Muscle of leg (tissue), 11 donors: ENCODE results near the gene SAMHD1. TPM values are rescaled to one million over a fixed set of nuclear protein-coding genes. Genes with fewer than 3 reads are reported as not detected.
"Not testable (repeated sequence)": the region's sequence is repeated elsewhere in the genome, so short reads cannot be mapped to it uniquely, and the experiment has no call there.

Experiments used
- DNase-seq: peaks from one replicate; pipeline ENCODE4 v3.0.0; 2013
- H3K27ac ChIP-seq: one replicate; pipeline ENCODE4 v1.5.1; 2013; ENCODE audit warnings: mild to moderate bottlenecking, low read length, control low read depth
- H3K27me3 ChIP-seq: one replicate; pipeline ENCODE4 v1.6.1; 2013; ENCODE audit warnings: low read length; ENCODE audit not compliant: control insufficient read depth, insufficient read depth
- H3K36me3 ChIP-seq: one replicate; pipeline ENCODE4 v1.6.1; 2013; ENCODE audit warnings: low read length; ENCODE audit not compliant: control insufficient read depth, insufficient read depth
- H3K4me1 ChIP-seq: one replicate; pipeline ENCODE4 v1.6.1; 2013; ENCODE audit warnings: low read length; ENCODE audit not compliant: control insufficient read depth, insufficient read depth
- H3K4me3 ChIP-seq: one replicate; pipeline ENCODE4 v1.5.1; 2013; ENCODE audit warnings: low read length, control low read depth
- H3K9me3 ChIP-seq: replicated peaks from 2 replicates; pipeline ENCODE4 v1.6.1; 2013; ENCODE audit warnings: low read depth, low read length; ENCODE audit not compliant: control insufficient read depth
- WGBS: methylation state at CpG from one replicate; pipeline ENCODE4 v1.1.5; 2013; ENCODE audit warnings: missing lambda C conversion rate; ENCODE audit not compliant: insufficient coverage; 5-methylcytosine and 5-hydroxymethylcytosine counted together
- polyA plus RNA-seq, 8 donors: library from polyadenylated mRNA; unstranded; fragments of 120-200 nt; gene quantifications; one replicate each; pipeline versions ENCODE4 v1.2.1 to v1.2.3, GENCODE V29; 2013; ENCODE audit warnings: inconsistent platforms in 1 of 8, low replicate concordance in 1 of 8; ENCODE audit not compliant: insufficient read length in 8 of 8, insufficient read depth in 1 of 8
- total RNA-seq: library from RNA; stranded (reverse); fragments of 120-200 nt; gene quantifications from one replicate; pipeline ENCODE4 v1.2.4, GENCODE V29; 2013

SAMHD1 gene
- total and polyA plus RNA-seq, 9 donors = 22.1 to 39.9 (median 25.7) TPM

DNA sequence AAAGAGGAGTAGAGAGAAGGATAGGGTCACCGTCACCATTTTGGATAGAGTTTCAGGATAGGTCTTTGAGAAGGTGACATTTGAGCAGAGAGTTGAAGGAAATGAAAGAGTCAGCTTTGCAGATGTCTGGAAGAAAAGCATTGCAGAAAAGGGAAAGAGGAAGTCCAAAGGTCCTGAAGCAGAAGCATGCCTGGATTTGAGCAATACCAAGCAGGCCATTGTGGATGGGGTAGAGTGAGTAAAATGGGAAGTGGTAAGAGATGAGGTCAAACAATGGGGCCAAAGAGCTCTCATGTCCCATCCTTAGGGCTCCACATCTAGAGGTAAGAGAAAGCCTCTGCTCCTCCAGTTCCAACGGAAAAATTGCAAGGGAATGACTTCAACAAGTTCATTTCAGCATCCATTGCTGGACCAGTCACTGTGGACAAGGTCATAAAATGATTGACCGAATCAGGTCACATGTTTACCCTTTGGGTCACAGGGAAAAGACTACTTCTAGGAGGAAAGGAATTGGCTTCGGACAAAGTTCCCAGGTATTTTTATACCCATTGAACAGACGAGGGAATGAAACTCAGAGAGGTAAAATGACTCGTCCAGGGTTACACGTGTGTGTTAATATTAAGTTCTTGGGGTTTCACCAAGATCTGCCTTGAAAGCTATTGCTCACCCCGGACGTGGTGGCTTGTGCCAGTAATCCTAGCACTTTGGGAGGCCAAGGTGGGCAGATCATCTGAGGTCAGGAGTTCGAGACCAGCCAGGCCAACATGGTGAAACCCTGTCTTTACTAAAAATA, 6.6 kb upstream of the SAMHD1 start:
- no peak overlapping the region for H3K4me3 ChIP-seq
- H3K4me1 ChIP-seq = peaks cover 3% of the 10 kb centered on the region
- H3K9me3 ChIP-seq = peaks cover 4% of the 10 kb centered on the region
- DNase-seq = peak; percentile 71
- H3K27me3 ChIP-seq = no peaks in the 10 kb centered on the region
- H3K36me3 ChIP-seq = no peaks in the 10 kb centered on the region
- H3K27ac ChIP-seq = no peak overlapping the region
- WGBS = 84% methylated on average over 8 of the region's 10 CpGs

DNA sequence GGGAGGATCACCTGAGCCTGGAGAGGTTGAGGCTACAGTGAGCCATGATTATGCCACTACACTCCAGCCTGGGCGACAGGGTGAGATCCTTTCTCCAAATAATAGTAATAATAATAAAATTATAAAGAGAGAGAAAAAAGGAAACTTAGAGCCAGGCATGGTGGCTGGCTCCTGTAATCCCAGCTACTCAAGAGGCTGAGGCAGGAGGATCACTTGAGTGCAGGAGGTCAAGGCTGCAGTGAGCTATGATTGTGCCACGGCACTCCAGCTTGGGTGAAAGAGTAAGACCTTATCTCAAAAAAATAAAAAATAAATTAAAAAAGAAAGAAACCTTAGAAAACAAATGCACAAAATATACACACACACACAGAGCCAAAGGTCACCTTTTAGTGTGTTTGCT, 5.2 kb upstream of the SAMHD1 start:
- no peaks in the 10 kb centered on the region for H3K27me3 ChIP-seq
- H3K4me1 ChIP-seq = peaks cover 9% of the 10 kb centered on the region
- WGBS = no CpG with 5 or more reads among the region's 2 CpGs
- no peak for DNase-seq
- no peak overlapping the region for H3K4me3 ChIP-seq
- H3K27ac ChIP-seq = no peak overlapping the region
- H3K36me3 ChIP-seq = no peaks in the 10 kb centered on the region
- H3K9me3 ChIP-seq = no peaks in the 10 kb centered on the region

DNA sequence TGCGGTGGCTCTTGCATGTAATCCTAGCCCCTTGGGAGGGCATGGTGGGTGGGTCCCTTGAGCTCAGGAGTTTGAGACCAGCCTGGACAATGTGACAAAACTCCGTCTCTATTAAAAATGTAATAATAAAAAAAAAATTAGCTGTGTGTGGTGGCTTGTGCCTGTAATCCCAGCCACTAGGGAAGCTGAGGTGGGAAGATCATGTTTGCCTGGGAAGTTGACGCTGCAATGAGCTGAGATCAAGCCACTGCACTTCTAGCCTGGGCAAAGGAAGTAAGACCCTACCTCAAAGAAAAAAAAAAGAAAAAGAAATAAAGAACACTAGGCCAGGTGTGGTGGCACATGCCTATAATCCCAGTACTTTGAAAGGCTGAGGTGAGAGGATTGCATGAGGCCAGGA, 4.5 kb upstream of the SAMHD1 start:
- peaks cover 9% of the 10 kb centered on the region for H3K4me1 ChIP-seq
- no peak overlapping the region for H3K27ac ChIP-seq
- H3K36me3 ChIP-seq = no peaks in the 10 kb centered on the region
- no CpG with 5 or more reads among the region's 3 CpGs for WGBS
- H3K27me3 ChIP-seq = no peaks in the 10 kb centered on the region
- no peaks in the 10 kb centered on the region for H3K9me3 ChIP-seq
- no peak overlapping the region for H3K4me3 ChIP-seq
- DNase-seq = no peak

DNA sequence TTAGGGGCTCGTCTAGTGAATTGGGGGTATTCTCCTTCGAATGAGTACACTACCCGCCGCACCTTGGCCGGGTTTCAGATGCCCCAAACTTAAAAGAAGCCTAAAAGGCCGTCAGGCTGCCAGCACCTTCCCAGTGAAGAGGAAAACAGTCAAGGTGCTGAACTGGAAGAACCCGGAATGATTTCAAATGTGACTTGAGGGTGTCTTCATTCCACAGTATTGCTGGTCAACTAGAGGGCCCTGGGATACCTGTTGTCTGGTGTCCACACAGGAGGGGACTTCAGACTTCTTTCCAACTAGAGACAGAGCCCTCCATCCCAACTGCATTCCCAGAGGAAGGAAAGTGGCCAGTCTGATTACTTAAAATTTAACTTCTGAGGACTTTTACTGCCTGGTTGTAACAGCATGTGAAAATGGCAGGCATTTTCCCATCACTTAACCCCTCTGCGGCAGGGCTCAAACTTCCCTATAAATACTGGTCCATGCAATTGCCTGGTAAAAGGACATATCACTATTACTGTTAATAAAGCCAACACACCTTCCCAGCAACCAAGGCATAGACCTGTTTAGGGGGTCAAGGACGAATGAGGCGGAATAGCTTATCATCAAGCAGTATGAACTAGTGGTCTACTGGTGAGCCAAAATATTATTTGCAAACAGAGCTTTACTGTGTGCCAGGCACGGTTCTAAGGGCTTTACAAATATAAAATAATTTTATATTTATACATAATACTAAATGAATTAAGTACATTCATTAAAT, 651 bp upstream of the SAMHD1 start:
- peak overlapping the region; percentile 97 for H3K4me3 ChIP-seq
- peak overlapping the region; percentile 68 for H3K27ac ChIP-seq
- no peaks in the 10 kb centered on the region for H3K36me3 ChIP-seq
- WGBS = 0% methylated on average over 1 of the region's 11 CpGs
- no peaks in the 10 kb centered on the region for H3K9me3 ChIP-seq
- no peaks in the 10 kb centered on the region for H3K27me3 ChIP-seq
- no peak for DNase-seq
- peaks cover 18% of the 10 kb centered on the region for H3K4me1 ChIP-seq

DNA sequence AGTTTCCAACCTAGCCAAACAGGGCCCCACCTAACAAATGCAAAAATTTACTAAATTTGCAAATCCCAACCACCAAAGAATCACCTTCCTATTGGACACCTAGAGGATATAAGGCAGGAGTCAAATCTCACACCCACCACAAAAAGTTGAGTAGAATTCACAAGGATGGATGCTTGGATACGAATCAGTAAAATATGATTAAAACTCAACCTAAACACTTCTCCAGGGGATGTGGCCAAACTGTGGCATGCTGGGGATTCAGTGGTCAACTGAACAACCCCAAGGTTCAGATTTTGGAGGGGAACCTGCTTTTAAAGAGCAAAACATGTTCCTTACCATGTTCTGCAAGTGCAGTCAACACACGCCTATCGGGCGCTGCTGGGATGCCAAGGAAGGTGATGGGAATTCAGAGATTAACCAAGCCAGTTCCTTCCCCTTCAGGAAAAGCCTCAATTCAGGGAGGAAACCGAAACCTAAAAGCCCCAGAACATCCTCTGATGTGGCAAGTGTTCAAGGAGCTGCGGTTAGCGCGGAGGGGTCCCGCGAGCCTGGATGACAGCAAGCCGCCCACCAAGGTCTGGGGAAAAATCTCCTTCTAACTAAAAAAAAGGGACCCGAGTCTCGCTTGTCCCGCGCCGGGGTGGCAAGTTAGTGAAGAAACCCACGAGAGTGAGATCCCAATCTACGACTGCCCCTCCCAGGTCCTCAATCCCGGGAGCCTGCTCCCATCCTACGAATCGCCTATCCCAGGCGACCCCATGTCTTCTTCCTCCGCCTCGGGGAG, 902 bp downstream of the SAMHD1 start:
- H3K27ac ChIP-seq = peak overlapping the region; percentile 89
- peaks cover 3% of the 10 kb centered on the region for H3K36me3 ChIP-seq
- WGBS = 0% methylated on average over 16 of the region's 24 CpGs
- H3K4me3 ChIP-seq = peak overlapping the region; percentile 97
- H3K9me3 ChIP-seq = no peaks in the 10 kb centered on the region
- peak; percentile 61 for DNase-seq
- H3K27me3 ChIP-seq = no peaks in the 10 kb centered on the region
- H3K4me1 ChIP-seq = peaks cover 18% of the 10 kb centered on the region

DNA sequence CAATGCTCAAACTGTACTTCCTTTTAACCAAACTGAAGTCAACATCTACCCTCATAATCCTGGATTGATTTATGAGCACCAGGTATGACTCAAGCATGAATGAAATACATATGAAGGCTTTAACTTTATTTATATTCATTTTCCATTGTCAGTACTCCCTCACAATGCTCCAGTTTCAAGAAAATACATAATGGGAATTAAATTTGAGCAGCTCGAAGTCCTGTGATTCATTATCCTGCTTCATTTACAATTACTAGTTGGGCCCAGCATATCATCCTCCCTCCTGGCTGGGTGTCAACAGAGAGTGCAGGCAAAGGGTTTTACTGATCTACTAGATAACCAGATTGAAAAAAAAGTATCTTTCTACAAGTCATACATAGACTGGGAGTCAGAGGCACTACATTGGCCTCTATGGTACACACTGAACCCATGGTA, 10.1 kb downstream of the SAMHD1 start:
- H3K36me3 ChIP-seq = peaks cover 16% of the 10 kb centered on the region
- H3K4me1 ChIP-seq = peaks cover 4% of the 10 kb centered on the region
- no peaks in the 10 kb centered on the region for H3K27me3 ChIP-seq
- no peak for DNase-seq
- no peak overlapping the region for H3K4me3 ChIP-seq
- no peaks in the 10 kb centered on the region for H3K9me3 ChIP-seq
- no peak overlapping the region for H3K27ac ChIP-seq
- WGBS = no CpG with 5 or more reads among the region's 1 CpG

DNA sequence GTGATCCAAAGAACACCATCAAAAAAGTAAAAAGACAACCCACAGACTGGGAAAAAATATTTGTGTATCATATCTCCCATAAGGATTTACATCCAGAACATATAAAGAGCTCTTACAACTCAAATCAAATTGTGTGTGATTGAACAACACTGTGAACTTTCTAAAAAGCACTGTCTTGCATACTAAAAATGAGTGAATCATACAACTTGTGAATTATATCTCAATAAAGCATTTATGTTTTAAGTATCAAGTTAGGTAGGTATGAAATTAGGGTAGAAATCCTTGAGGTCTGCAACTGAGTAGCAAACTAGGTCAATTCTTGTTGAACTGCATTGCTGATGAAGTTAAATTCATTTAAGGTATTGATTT, 14.1 kb downstream of the SAMHD1 start:
- Histone ChIP-seq H3K27me3 (no peaks in the 10 kb centered on the region), H3K4me1 (no peaks in the 10 kb centered on the region), H3K27ac (no peak overlapping the region), H3K4me3 (no peak overlapping the region), H3K36me3 (peaks cover 14% of the 10 kb centered on the region), H3K9me3 (no peaks in the 10 kb centered on the region)
- DNase-seq = no peak

DNA sequence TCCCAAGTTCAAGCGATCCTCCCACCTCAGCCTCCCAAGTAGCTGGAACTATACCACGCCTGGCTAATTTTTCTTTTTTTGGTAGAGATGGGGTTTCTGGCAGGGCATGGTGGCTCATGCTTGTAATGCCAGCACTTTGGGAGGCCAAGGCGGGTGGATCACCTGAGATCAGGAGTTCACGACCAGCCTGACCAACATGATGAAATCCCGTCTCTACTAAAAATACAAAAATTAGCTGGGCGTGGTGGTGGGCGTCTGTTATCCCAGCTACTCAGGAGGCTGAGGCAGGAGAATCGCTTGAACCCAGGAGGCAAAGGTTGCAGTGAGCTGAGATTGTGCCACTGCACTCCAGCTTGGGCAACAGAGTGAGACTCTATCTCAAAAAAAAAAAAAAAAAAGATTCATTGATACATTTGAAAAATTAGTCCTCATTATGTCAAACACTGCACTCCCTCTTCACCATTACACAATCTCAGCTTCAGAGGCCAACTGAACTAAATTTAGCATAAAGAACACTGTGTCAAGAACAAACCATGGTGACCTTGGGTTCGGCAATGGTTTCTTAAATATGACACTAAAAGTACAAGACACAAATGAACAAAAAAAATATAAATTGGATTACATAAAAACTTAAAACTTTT, 14.6 kb downstream of the SAMHD1 start:
- H3K4me3 ChIP-seq = not testable (repeated sequence)

DNA sequence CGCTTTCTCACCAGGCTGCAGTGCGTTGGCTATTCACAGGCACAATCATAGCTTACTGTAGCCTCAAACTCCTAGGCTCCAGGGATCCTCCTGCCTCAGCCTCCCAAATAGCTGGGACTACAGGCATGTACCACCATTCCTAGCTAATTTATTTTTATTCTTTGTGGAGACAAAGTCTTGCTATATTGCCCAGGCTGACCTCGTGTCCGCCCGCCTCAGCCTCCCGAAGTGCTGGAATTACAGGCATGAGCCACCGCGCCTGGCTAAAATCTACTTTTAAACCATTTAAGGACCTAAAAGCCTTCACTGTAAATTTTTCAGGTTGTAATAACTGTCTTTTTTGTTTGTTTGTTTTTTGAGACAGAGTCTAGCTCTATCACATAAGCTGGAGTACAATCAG, 15.2 kb downstream of the SAMHD1 start:
- Histone ChIP-seq H3K36me3 (peaks cover 19% of the 10 kb centered on the region), H3K27ac (no peak overlapping the region), H3K4me1 (no peaks in the 10 kb centered on the region), H3K4me3 (no peak overlapping the region), H3K9me3 (no peaks in the 10 kb centered on the region), H3K27me3 (no peaks in the 10 kb centered on the region)
- WGBS = 90% methylated on average over 4 of the region's 8 CpGs
- DNase-seq = no peak

More for the DNA sequence above, 14.6 kb downstream of the SAMHD1 start:
- no CpG with 5 or more reads among the region's 9 CpGs for WGBS
- H3K27ac ChIP-seq, H3K9me3 ChIP-seq, H3K27me3 ChIP-seq, H3K4me1 ChIP-seq, DNase-seq: not testable (repeated sequence)
- H3K36me3 ChIP-seq = peaks cover 18% of the 10 kb centered on the region

DNA sequence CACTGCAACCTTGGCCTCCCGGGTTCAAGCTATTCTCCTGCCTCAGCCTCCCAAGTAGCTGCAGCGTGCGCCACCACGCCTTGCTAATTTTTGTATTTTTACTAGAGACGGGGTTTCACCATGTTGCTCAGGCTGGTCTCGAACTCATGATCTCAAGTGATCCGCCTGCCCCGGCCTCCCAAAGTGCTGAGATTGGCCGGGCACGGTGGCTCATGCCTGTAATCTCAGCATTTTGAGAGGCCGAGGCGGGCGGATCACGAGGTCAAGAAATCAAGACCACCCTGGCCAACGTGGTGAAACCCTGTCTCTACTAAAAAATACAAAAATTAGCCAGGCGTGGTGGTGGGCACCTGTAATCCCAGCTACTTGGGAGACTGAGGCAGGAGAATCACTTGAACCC, 17.9 kb downstream of the SAMHD1 start:
- peaks cover 26% of the 10 kb centered on the region for H3K36me3 ChIP-seq

More for the DNA sequence above, 17.9 kb downstream of the SAMHD1 start:
- DNase-seq, H3K4me1 ChIP-seq, H3K9me3 ChIP-seq, H3K27ac ChIP-seq, H3K27me3 ChIP-seq, H3K4me3 ChIP-seq: not testable (repeated sequence)
- WGBS = 96% methylated on average over 14 of the region's 16 CpGs
